GM12878 (cell line): ENCODE data around the gene CELA3B. TPM values are rescaled to one million over a fixed set of nuclear protein-coding genes. Genes with fewer than 3 reads are reported as not detected.

Experiments
- ATF7 ChIP-seq: fragments of 450-650 bp; IDR thresholded peaks from 2 replicates; pipeline ENCODE4 v1.6.1; 2016; ENCODE audit warnings: low read depth, mild to moderate bottlenecking
- CEBPB ChIP-seq, 2 experiments: fragments of 150-350 bp in 1 of 2; IDR thresholded peaks; 2 replicates each; pipeline ENCODE4 v1.6.1; 2012 to 2014; ENCODE audit warnings: low read depth in 2 of 2, low read length in 2 of 2, borderline replicate concordance in 1 of 2, inconsistent platforms in 1 of 2
- EP300 ChIP-seq, 2 experiments: fragments of 150-350 bp in 1 of 2; IDR thresholded peaks; 2 replicates each; pipeline ENCODE4 v1.6.1; 2011 to 2012; ENCODE audit warnings: low read depth in 2 of 2, low read length in 2 of 2, borderline replicate concordance in 1 of 2, improper control_type of control experiment in 1 of 2, inconsistent platforms in 1 of 2; ENCODE audit not compliant: control insufficient read depth in 1 of 2
- FOXK2 ChIP-seq: fragments of 450-650 bp; IDR thresholded peaks from 2 replicates; pipeline ENCODE4 v1.6.1; 2017; ENCODE audit warnings: mild to moderate bottlenecking, moderate library complexity
- FOXM1 ChIP-seq: IDR thresholded peaks from 2 replicates; pipeline ENCODE4 v1.6.1; 2012; ENCODE audit warnings: low read depth, mild to moderate bottlenecking, inconsistent platforms, low read length, moderate library complexity
- IKZF2 ChIP-seq, 2 experiments: fragments of 450-650 bp; IDR thresholded peaks; 2 replicates each; pipeline ENCODE4 v1.6.1; 2017; ENCODE audit warnings: mild to moderate bottlenecking in 2 of 2, moderate library complexity in 2 of 2
- MAX ChIP-seq: IDR thresholded peaks from 2 replicates; pipeline ENCODE4 v1.6.1; 2012; ENCODE audit warnings: low read depth, low read length, improper control_type of control experiment
- MEF2B ChIP-seq: fragments of 450-650 bp; IDR thresholded peaks from 2 replicates; pipeline ENCODE4 v1.6.1; 2018; ENCODE audit warnings: mild to moderate bottlenecking, moderate library complexity; ENCODE audit not compliant: partially characterized antibody, poor library complexity, severe bottlenecking
- NFIC ChIP-seq: IDR thresholded peaks from 2 replicates; pipeline ENCODE4 v1.6.1; 2012; ENCODE audit warnings: low read depth, mild to moderate bottlenecking, inconsistent platforms, low read length, moderate library complexity
- NFYA ChIP-seq: IDR thresholded peaks from 2 replicates; pipeline ENCODE4 v1.6.1; 2011; ENCODE audit warnings: low read depth, mild to moderate bottlenecking, low read length, improper control_type of control experiment, borderline replicate concordance
- POU2F2 ChIP-seq: IDR thresholded peaks from 3 replicates; pipeline ENCODE4 v1.6.1; 2011; ENCODE audit warnings: low read depth, mild to moderate bottlenecking, low read length, borderline replicate concordance
- RBBP5 ChIP-seq: fragments of 200-600 bp; sonication (generic); conservative IDR thresholded peaks from 2 replicates; pipeline ENCODE4 v1.6.1; 2016
- SUZ12 ChIP-seq: fragments of 200-600 bp; sonication (generic); IDR thresholded peaks from one replicate; pipeline ENCODE4 v1.6.1; 2018; ENCODE audit warnings: antibody characterized with exemption, mild to moderate bottlenecking; ENCODE audit not compliant: unreplicated experiment
- ZNF622 ChIP-seq: fragments of 450-650 bp; IDR thresholded peaks from 2 replicates; pipeline ENCODE4 v1.6.1; 2017; ENCODE audit warnings: mild to moderate bottlenecking, inconsistent platforms
- polyA plus RNA-seq, 11 experiments: library from polyadenylated mRNA; depleted of rRNA in 4 of 11; unstranded in 6 of 11; stranded (reverse) in 5 of 11; fragments of >200 nt; fragmentation: Nextera tagmentation in 4 of 11; fragmentation: Illumina TruSeq in 1 of 11; extraction: Ambion mirVana in 4 of 11; extraction: Trizol in 1 of 11; gene quantifications; 1 replicate in 1 of 11; 2 replicates in 10 of 11; pipeline versions ENCODE4 v1.2.1 to v1.2.3, GENCODE V29; 2011 to 2016; ENCODE audit warnings: inconsistent platforms in 2 of 11, missing spikeins in 2 of 11, low read depth in 1 of 11
- total RNA-seq, 4 experiments: library from RNA; depleted of rRNA in 3 of 4; stranded (reverse); fragments of >200 nt in 3 of 4; fragmentation: Illumina TruSeq in 1 of 4; extraction: Trizol in 1 of 4; gene quantifications; 2 replicates each; pipeline versions ENCODE4 v1.2.1 to v1.2.3, GENCODE V29; 2013 to 2021
- TF ChIP-seq, protein P1 (sequence below): fragments of 450-650 bp; IDR thresholded peaks from 2 replicates; pipeline ENCODE4 v1.6.1; 2016; ENCODE audit warnings: mild to moderate bottlenecking, moderate library complexity, borderline replicate concordance
- TF ChIP-seq, protein P2 (sequence below): IDR thresholded peaks from 2 replicates; pipeline ENCODE4 v1.6.1; 2011; ENCODE audit warnings: mild to moderate bottlenecking, low read depth, low read length, moderate library complexity; ENCODE audit not compliant: insufficient replicate concordance
- TF ChIP-seq, protein P3 (sequence below): fragments of 450-650 bp; IDR thresholded peaks from 2 replicates; pipeline ENCODE4 v1.6.1; 2017; ENCODE audit warnings: mild to moderate bottlenecking, low read depth, inconsistent platforms; ENCODE audit not compliant: poor library complexity, severe bottlenecking

Gene CELA3B
- total and polyA plus RNA-seq, 10 of the 15 experiments (the other 5 are each of a cell fraction or from before 2014, with no cell fraction given), result 4.1 TPM; not detected in 9

DNA sequence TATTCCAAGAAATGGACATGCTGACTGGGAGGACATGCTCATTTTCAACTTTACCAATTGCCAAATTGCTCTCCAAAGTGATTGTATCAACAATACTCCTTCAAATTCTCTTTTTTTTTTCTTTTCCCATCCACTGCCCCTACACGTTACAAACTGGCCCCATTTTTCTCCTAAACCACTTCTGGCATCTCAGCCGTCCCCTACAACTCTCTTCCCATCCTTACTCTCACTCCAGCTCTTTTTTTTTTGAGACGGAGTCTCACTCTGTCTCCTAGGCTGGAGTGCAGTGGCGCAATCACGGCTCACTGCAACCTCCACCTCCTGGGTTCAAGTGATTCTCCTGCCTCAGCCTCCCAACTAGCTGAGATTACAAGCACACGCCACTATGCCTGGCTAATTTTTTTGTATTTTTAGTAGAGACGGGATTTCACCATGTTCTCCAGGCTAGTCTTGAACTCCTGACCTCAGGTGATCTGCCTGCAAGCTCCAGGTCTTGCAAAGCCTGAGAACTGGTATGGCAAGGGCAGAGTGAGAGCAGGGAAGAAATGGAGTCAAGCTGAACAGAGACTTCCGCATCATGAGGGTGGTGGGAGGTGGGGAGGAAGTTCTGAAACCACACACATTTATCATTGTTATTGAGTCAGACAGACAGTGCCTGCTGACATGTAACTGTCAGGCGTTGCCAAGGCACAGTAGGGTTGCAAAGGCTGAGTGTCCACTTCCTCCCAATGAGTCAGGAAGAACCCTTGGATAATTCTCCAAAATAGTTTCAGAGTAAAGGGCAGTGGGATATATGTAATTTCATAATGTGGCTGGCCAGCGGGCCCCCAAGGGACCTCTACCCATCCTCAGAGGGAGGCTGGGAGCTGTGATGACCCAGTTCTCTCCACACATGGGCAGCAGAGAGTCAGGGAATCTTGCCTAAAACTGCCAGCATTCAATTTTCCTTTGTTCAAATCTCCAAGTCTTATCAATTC is 42.0 kb downstream of the CELA3B start (continued):
- TF ChIP-seq CEBPB (IDR thresholded peaks at IDR 0.05; ENCODE audit: borderline replicate concordance in 1 of 2, low read depth in 2 of 2, low read length in 2 of 2) (no peak), FOXK2 (no peak), SUZ12 (no peak), ZNF622 (no peak), MEF2B (peak; percentile 87), EP300 (IDR thresholded peaks at IDR 0.05; ENCODE audit: borderline replicate concordance in 1 of 2, control insufficient read depth in 1 of 2, low read depth in 2 of 2, low read length in 2 of 2) (peak; percentile 20 to 71; a peak in 3 of 4 replicates), MAX (no peak), ATF7 (peak; percentile 89), IKZF2 (IDR thresholded peaks at IDR 0.05) (peak; percentile 84 to 88), FOXM1 (no peak), NFYA (no peak), POU2F2 (peak; percentile 44; the same call in 1 of the 3 replicates), RBBP5 (no peak), NFIC (no peak)
- TF ChIP-seq, protein P1, sequence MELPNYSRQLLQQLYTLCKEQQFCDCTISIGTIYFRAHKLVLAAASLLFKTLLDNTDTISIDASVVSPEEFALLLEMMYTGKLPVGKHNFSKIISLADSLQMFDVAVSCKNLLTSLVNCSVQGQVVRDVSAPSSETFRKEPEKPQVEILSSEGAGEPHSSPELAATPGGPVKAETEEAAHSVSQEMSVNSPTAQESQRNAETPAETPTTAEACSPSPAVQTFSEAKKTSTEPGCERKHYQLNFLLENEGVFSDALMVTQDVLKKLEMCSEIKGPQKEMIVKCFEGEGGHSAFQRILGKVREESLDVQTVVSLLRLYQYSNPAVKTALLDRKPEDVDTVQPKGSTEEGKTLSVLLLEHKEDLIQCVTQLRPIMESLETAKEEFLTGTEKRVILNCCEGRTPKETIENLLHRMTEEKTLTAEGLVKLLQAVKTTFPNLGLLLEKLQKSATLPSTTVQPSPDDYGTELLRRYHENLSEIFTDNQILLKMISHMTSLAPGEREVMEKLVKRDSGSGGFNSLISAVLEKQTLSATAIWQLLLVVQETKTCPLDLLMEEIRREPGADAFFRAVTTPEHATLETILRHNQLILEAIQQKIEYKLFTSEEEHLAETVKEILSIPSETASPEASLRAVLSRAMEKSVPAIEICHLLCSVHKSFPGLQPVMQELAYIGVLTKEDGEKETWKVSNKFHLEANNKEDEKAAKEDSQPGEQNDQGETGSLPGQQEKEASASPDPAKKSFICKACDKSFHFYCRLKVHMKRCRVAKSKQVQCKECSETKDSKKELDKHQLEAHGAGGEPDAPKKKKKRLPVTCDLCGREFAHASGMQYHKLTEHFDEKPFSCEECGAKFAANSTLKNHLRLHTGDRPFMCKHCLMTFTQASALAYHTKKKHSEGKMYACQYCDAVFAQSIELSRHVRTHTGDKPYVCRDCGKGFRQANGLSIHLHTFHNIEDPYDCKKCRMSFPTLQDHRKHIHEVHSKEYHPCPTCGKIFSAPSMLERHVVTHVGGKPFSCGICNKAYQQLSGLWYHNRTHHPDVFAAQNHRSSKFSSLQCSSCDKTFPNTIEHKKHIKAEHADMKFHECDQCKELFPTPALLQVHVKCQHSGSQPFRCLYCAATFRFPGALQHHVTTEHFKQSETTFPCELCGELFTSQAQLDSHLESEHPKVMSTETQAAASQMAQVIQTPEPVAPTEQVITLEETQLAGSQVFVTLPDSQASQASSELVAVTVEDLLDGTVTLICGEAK, result peak; percentile 46; the same call in 1 of the 2 replicates
- TF ChIP-seq, protein P2, sequence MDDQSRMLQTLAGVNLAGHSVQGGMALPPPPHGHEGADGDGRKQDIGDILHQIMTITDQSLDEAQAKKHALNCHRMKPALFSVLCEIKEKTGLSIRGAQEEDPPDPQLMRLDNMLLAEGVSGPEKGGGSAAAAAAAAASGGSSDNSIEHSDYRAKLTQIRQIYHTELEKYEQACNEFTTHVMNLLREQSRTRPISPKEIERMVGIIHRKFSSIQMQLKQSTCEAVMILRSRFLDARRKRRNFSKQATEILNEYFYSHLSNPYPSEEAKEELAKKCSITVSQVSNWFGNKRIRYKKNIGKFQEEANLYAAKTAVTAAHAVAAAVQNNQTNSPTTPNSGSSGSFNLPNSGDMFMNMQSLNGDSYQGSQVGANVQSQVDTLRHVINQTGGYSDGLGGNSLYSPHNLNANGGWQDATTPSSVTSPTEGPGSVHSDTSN, result peak; percentile 95
- TF ChIP-seq, protein P3, sequence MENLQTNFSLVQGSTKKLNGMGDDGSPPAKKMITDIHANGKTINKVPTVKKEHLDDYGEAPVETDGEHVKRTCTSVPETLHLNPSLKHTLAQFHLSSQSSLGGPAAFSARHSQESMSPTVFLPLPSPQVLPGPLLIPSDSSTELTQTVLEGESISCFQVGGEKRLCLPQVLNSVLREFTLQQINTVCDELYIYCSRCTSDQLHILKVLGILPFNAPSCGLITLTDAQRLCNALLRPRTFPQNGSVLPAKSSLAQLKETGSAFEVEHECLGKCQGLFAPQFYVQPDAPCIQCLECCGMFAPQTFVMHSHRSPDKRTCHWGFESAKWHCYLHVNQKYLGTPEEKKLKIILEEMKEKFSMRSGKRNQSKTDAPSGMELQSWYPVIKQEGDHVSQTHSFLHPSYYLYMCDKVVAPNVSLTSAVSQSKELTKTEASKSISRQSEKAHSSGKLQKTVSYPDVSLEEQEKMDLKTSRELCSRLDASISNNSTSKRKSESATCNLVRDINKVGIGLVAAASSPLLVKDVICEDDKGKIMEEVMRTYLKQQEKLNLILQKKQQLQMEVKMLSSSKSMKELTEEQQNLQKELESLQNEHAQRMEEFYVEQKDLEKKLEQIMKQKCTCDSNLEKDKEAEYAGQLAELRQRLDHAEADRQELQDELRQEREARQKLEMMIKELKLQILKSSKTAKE, result peak; percentile 81
